ENCODE results near the gene ACOT13. TPM values are rescaled to one million over a fixed set of nuclear protein-coding genes. Genes with fewer than 3 reads are reported as not detected.
"Not testable (repeated sequence)": the region's sequence is repeated elsewhere in the genome, so short reads cannot be mapped to it uniquely, and the experiment has no call there.

The ACOT13 gene
- total RNA-seq, 2 experiments from 2014 or later, result 28.9 to 33.6 TPM

- ATAC-seq (no peak), DNase-seq (no peak)
- Mint-ChIP-seq H3K36me3 (ENCODE audit: low read depth) (no peaks in the 10 kb centered on the region), H3K27ac (no peak overlapping the region), H3K4me3 (no peak overlapping the region), H3K27me3 (peaks cover 2% of the 10 kb centered on the region), H3K9me3 (no peaks in the 10 kb centered on the region), H3K4me1 (ENCODE audit: low read depth) (no peaks in the 10 kb centered on the region)
- ChIA-PET POLR2A (interaction anchor here (0.9 kb wide), 1 partner anchor 110 kb away, joined by 3 read pairs; no protein-coding TSS in a partner anchor), CTCF (interaction anchor here (0.9 to 1.6 kb wide), 3 partner anchors 9 to 258 kb away, joined by 3 to 4 read pairs (median 3); partner anchors contain the start of gene ALDH5A1)
- TF ChIP-seq, protein P1, sequence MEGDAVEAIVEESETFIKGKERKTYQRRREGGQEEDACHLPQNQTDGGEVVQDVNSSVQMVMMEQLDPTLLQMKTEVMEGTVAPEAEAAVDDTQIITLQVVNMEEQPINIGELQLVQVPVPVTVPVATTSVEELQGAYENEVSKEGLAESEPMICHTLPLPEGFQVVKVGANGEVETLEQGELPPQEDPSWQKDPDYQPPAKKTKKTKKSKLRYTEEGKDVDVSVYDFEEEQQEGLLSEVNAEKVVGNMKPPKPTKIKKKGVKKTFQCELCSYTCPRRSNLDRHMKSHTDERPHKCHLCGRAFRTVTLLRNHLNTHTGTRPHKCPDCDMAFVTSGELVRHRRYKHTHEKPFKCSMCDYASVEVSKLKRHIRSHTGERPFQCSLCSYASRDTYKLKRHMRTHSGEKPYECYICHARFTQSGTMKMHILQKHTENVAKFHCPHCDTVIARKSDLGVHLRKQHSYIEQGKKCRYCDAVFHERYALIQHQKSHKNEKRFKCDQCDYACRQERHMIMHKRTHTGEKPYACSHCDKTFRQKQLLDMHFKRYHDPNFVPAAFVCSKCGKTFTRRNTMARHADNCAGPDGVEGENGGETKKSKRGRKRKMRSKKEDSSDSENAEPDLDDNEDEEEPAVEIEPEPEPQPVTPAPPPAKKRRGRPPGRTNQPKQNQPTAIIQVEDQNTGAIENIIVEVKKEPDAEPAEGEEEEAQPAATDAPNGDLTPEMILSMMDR (IDR thresholded peaks at IDR 0.05), result no peak
- intact Hi-C loops (cut with micrococcal nuclease), result no loop called here
Measured at GRCh38 chr6:24752503-24752902, 85.6 kb downstream of the ACOT13 start.

DNA sequence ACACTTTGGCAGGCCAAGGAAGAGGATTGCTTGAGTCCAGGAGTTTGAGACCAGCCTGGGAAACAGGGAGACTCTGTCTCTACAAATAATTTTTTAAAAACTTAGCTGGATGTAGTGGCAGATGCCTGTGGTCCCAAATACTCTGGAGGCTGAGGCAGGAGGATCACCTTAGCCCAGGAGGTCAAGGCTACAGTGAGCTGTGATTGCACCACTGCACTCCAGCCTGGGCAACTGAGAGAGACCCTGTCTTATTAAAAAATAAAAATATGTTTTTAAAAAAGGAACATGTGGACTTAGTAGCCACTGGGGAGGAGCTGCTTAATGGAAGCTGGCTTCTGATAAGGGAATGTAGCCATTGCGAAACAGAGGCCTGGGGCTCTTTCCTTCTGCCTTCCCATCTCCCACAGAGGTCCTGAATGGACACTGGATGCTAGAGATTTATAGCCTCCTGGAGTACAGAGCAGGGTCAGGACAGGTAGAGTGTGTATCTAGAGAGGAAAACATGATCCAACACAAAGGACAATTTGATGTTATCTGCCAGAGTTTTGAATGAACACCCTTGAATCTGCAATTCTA, 86.1 kb downstream of the ACOT13 start:
- Mint-ChIP-seq H3K27ac (no peak overlapping the region), H3K27me3 (peaks cover 2% of the 10 kb centered on the region), H3K36me3 (ENCODE audit: low read depth) (no peaks in the 10 kb centered on the region), H3K4me1 (ENCODE audit: low read depth) (no peaks in the 10 kb centered on the region), H3K4me3 (no peak overlapping the region), H3K9me3 (no peaks in the 10 kb centered on the region)
- intact Hi-C loops (cut with micrococcal nuclease), result no loop called here
- TF ChIP-seq, protein P1 (IDR thresholded peaks at IDR 0.05), result no peak
- DNase-seq (no peak), ATAC-seq (no peak)
- POLR2A ChIA-PET, result interaction anchor here (0.9 to 1.7 kb wide), 3 partner anchors 10 to 110 kb away, joined by 3 to 6 read pairs (median 5); no protein-coding TSS in a partner anchor
- CTCF ChIA-PET, result interaction anchor here (0.9 to 1.6 kb wide), 5 partner anchors 10 to 258 kb away, joined by 3 to 5 read pairs (median 3); partner anchors contain the start of gene ALDH5A1

DNA sequence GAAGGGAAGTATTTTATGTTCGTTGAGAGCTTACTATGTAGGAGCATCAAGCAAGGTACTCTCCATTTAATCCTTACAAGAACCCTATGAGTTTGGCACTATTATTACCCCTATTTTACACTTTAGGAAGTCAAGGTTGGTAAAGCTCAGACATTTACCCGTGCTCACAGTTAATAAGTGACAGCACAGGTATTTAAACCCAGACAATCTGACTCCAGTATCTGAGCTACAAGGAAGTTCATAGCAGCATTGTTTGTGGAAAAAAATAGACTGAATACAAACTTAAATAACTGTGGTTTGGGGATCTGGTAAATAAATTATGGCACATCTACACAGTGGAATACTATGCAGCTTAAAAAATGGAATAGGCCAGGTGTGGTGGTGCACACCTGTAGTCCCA, 86.7 kb downstream of the ACOT13 start:
- H3K27me3 Mint-ChIP-seq, result peaks cover 2% of the 10 kb centered on the region
- ATAC-seq (no peak), DNase-seq (no peak)
- intact Hi-C loops (cut with micrococcal nuclease), result no loop called here
- no peaks in the 10 kb centered on the region for H3K4me1 Mint-ChIP-seq (ENCODE audit: low read depth)
- no peaks in the 10 kb centered on the region for H3K36me3 Mint-ChIP-seq (ENCODE audit: low read depth)
- CTCF ChIA-PET, result interaction anchor here (0.9 to 1.6 kb wide), 5 partner anchors 11 to 259 kb away, joined by 3 to 5 read pairs (median 3); partner anchors contain the start of gene ALDH5A1
- POLR2A ChIA-PET, result interaction anchor here (0.9 to 1.7 kb wide), 3 partner anchors 10 to 111 kb away, joined by 3 to 6 read pairs (median 5); no protein-coding TSS in a partner anchor
- H3K9me3 Mint-ChIP-seq, result no peaks in the 10 kb centered on the region
- TF ChIP-seq, protein P1 (IDR thresholded peaks at IDR 0.05), result no peak
- no peak overlapping the region for H3K4me3 Mint-ChIP-seq
- H3K27ac Mint-ChIP-seq, result no peak overlapping the region

DNA sequence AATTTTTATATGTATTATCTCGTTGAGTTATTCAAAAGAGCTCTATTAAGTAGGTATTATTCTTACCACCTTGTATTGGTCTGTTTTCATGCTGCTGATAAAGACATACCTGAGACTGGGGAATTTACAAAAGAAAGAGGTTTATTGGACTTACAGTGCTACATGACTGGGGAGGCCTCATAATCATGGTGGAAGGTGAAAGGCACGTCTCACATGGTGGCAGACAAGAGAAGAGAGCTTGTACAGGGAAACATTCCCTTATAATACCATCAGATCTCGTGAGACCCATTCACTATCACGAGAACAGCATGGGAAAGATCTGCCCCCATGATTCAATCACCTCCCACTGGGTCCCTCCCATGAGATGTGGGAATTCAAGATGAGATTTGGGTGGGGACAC, 87.5 kb downstream of the ACOT13 start:
- CTCF ChIA-PET; DNase-seq; H3K27ac Mint-ChIP-seq; H3K36me3 Mint-ChIP-seq (ENCODE audit: low read depth); intact Hi-C loops (cut with micrococcal nuclease); H3K4me3 Mint-ChIP-seq; H3K27me3 Mint-ChIP-seq; H3K4me1 Mint-ChIP-seq (ENCODE audit: low read depth); ATAC-seq; H3K9me3 Mint-ChIP-seq: not testable (repeated sequence)
- POLR2A ChIA-PET, result interaction anchor here (1.4 to 1.7 kb wide), 2 partner anchors 11 to 21 kb away, joined by 5 to 6 read pairs; no protein-coding TSS in a partner anchor

Other genes with a start within 250 kb of the ACOT13 start
- under 1 TPM; 0.51 to 0.72 TPM for gene GPLD1, start 177.5 kb upstream of the ACOT13 start, total RNA-seq
- gene ALDH5A1, start 172.1 kb upstream of the ACOT13 start, total RNA-seq, result 10 to 100 TPM; 20.7 to 20.8 TPM
- under 1 TPM in 1 of 2 experiments, not detected in 1; 0.05 TPM for gene KIAA0319, start 20.9 kb upstream of the ACOT13 start, total RNA-seq
- 10 to 100 TPM; 37.4 to 39.8 TPM for gene TDP2, start 178 bp upstream of the ACOT13 start, total RNA-seq
- 100 to 1,000 TPM; 103 to 106 TPM for gene C6orf62, start 52.1 kb downstream of the ACOT13 start, total RNA-seq
- gene GMNN, start 107.9 kb downstream of the ACOT13 start, total RNA-seq, result 10 to 100 TPM; 69.2 to 72.6 TPM
- gene ARMH2, start 131.8 kb downstream of the ACOT13 start, total RNA-seq, result under 1 TPM in 1 of 2 experiments, not detected in 1; 0.40 TPM